HepG2 (cell line): ENCODE results near the gene LMNA. TPM values are rescaled to one million over a fixed set of nuclear protein-coding genes. Genes with fewer than 3 reads are reported as not detected.

Experiments
- ATAC-seq: fragments of 200-7000 bp; cut with Tn5 transposase; 3 replicates; pipeline ENCODE4 v1.9.1; 2020; ENCODE audit warnings: mild to moderate bottlenecking, moderate library complexity
- BruUV-seq: library from RNA; stranded (reverse); fragments of 400-500 nt; replicated peaks from 2 replicates; lab custom pipeline; 2021; lab: Mats Ljungman, UMichigan
- CTCF ChIA-PET: fragments of 300-600 bp; formaldehyde crosslinking; extraction: SDS; loops from one replicate; lab custom pipeline; 2021; ENCODE audit warnings: low total read pairs, inconsistent platforms, low intra/inter-chr PET ratio; lab: Yijun Ruan, JAX
- POLR2A ChIA-PET: fragments of 350-600 bp; sonication (Branson Sonifier 250); formaldehyde crosslinking; loops from one replicate; lab custom pipeline; 2020; ENCODE audit warnings: antibody characterized with exemption, inconsistent platforms; lab: Yijun Ruan, JAX
- DNase-seq: peaks from one replicate; pipeline ENCODE4 v3.0.0-alpha.2; 2015; ENCODE audit warnings: low spot score
- FAIRE-seq: peaks from 3 replicates; lab custom pipeline; 2011; peaks lifted over from hg19 to GRCh38; lab: Jason Lieb, UNC
- H2AFZ ChIP-seq: one replicate; pipeline ENCODE4 v1.6.1; 2011; ENCODE audit warnings: low read length, inconsistent platforms
- H3K27ac ChIP-seq: fragments of 300-600 bp; 3 replicates; pipeline ENCODE4 v1.8.0; 2011; ENCODE audit warnings: mixed run types, mild to moderate bottlenecking, mixed read lengths, low read length, inconsistent platforms; ENCODE audit not compliant: insufficient read depth; ENCODE audit errors: extremely low read length
- H3K27me3 ChIP-seq, 2 experiments: fragments of 200-600 bp in 1 of 2; 2 replicates in 1 of 2; 3 replicates in 1 of 2; pipeline versions ENCODE4 v1.6.0 to v1.8.0; 2011; ENCODE audit warnings: low read length in 2 of 2, mild to moderate bottlenecking in 2 of 2, moderate library complexity in 2 of 2, inconsistent platforms in 1 of 2; ENCODE audit not compliant: insufficient read depth in 2 of 2, control insufficient read depth in 1 of 2
- H3K36me3 ChIP-seq, 2 experiments: fragments of 200-600 bp in 1 of 2; replicated peaks in 1 of 2; 2 replicates in 1 of 2; 3 replicates in 1 of 2; pipeline versions ENCODE4 v1.5.1 to v1.8.0; 2011; ENCODE audit warnings: low read length in 2 of 2, inconsistent platforms in 1 of 2; ENCODE audit not compliant: insufficient read depth in 2 of 2, control insufficient read depth in 1 of 2
- H3K4me1 ChIP-seq: 2 replicates; pipeline ENCODE4 v1.5.1; 2012; ENCODE audit warnings: low read length, inconsistent platforms; ENCODE audit not compliant: insufficient read depth
- H3K4me2 ChIP-seq: 2 replicates; pipeline ENCODE4 v1.6.0; 2011; ENCODE audit warnings: low read depth, low read length, inconsistent platforms
- H3K4me3 ChIP-seq, 3 experiments: fragments of 200-600 bp in 1 of 3; sonication (generic), shearing (Covaris generic) in 1 of 3; replicated peaks in 1 of 3; 2 replicates each; pipeline ENCODE4 v1.5.1; 2011 to 2016; ENCODE audit warnings: low read length in 3 of 3, inconsistent platforms in 2 of 3, low read depth in 2 of 3, mild to moderate bottlenecking in 2 of 3, control low read depth in 1 of 3, mixed read lengths in 1 of 3; ENCODE audit not compliant: insufficient read depth in 1 of 3
- H3K79me2 ChIP-seq: one replicate; pipeline ENCODE4 v1.6.1; 2011; ENCODE audit warnings: low read length, inconsistent platforms; ENCODE audit not compliant: insufficient read depth
- H3K9ac ChIP-seq: 2 replicates; pipeline ENCODE4 v1.6.0; 2011; ENCODE audit warnings: mild to moderate bottlenecking, low read depth, low read length, inconsistent platforms; ENCODE audit not compliant: insufficient read depth
- H3K9me3 ChIP-seq: 2 replicates; pipeline ENCODE4 v1.5.1; 2012; ENCODE audit warnings: mild to moderate bottlenecking, low read length
- H4K20me1 ChIP-seq: 2 replicates; pipeline ENCODE4 v1.6.0; 2011; ENCODE audit warnings: inconsistent platforms, mild to moderate bottlenecking, low read length, moderate library complexity; ENCODE audit not compliant: insufficient read depth
- CAMTA2 ChIP-seq: sonication (generic); formaldehyde crosslinking; IDR thresholded peaks from 2 replicates; pipeline ENCODE4 v1.4.0; 2020; ENCODE audit warnings: mild to moderate bottlenecking, missing genetic modification reagents, borderline replicate concordance
- DPF2 ChIP-seq: sonication (generic); formaldehyde crosslinking; IDR thresholded peaks from 2 replicates; pipeline ENCODE4 v1.4.0; 2020; ENCODE audit warnings: mild to moderate bottlenecking, low read depth, missing genetic modification reagents, borderline replicate concordance
- RELA ChIP-seq: sonication (generic); formaldehyde crosslinking; IDR thresholded peaks from 2 replicates; pipeline ENCODE4 v1.4.0; 2020; ENCODE audit warnings: missing genetic modification reagents
- SOX5 ChIP-seq: IDR thresholded peaks from 2 replicates; pipeline ENCODE4 v1.6.1; 2016; ENCODE audit warnings: borderline replicate concordance
- SPEN ChIP-seq: sonication (generic); formaldehyde crosslinking; IDR thresholded peaks from 2 replicates; pipeline ENCODE4 v1.5.1; 2020; ENCODE audit warnings: low read depth, mild to moderate bottlenecking, missing genetic modification reagents
- SRSF1 ChIP-seq: fragments of 200-400 bp; formaldehyde crosslinking; optimal IDR thresholded peaks from 2 replicates; pipeline ENCODE3; 2017; ENCODE audit warnings: mild to moderate bottlenecking, low read depth, low read length, moderate library complexity
- TBL1XR1 ChIP-seq: fragments of 150-350 bp; IDR thresholded peaks from 2 replicates; pipeline ENCODE4 v1.6.1; 2014; ENCODE audit warnings: borderline replicate concordance, low read length; ENCODE audit not compliant: partially characterized antibody
- ZNF30 ChIP-seq: sonication (generic); formaldehyde crosslinking; IDR thresholded peaks from 2 replicates; pipeline ENCODE4 v1.5.0; 2020; ENCODE audit warnings: mild to moderate bottlenecking, missing genetic modification reagents
- ZNF460 ChIP-seq: sonication (generic); formaldehyde crosslinking; IDR thresholded peaks from 2 replicates; pipeline ENCODE4 v1.5.1; 2020; ENCODE audit warnings: missing genetic modification reagents, mild to moderate bottlenecking, borderline replicate concordance
- WGBS: methylation state at CpG from one replicate; pipeline ENCODE4 v1.1.6; 2017; ENCODE audit warnings: low lambda C conversion rate; 5-methylcytosine and 5-hydroxymethylcytosine counted together
- in situ Hi-C: cut with HindIII; loops from 2 replicates; pipeline ENCODE4 v1.10.0; 2017; ENCODE audit warnings: low pct_unique_long_range_greater_than_20kb; ENCODE audit not compliant: extremely low pct_ligation_motif_present
- intact Hi-C: fragments of 100-400 bp; cut with micrococcal nuclease; formaldehyde crosslinking; loops from one replicate; pipeline ENCODE4 v1.10.0; 2022; ENCODE audit not compliant: unreplicated experiment
- polyA plus RNA-seq, 8 experiments: library from polyadenylated mRNA; depleted of rRNA in 3 of 8; stranded (reverse) in 7 of 8; unstranded in 1 of 8; fragments of >200 nt; fragmentation: Illumina TruSeq in 4 of 8; extraction: Trizol in 4 of 8; gene quantifications; 2 replicates each; pipeline versions ENCODE4 v1.2.1 to v1.2.3, GENCODE V29; 2011 to 2016; ENCODE audit warnings: low read depth in 4 of 8, missing spikeins in 1 of 8, mixed read lengths in 1 of 8; ENCODE audit not compliant: insufficient read depth in 1 of 8
- total RNA-seq, 5 experiments: library from RNA; depleted of rRNA; stranded (reverse); fragments of >200 nt; fragmentation: Illumina TruSeq; extraction: Trizol; gene quantifications; 2 replicates each; pipeline ENCODE4 v1.2.3, GENCODE V29; 2016; ENCODE audit warnings: low read depth in 1 of 5
- TF ChIP-seq, protein P1 (sequence below): sonication (generic); formaldehyde crosslinking; IDR thresholded peaks from 2 replicates; pipeline ENCODE4 v1.4.0; 2020; ENCODE audit warnings: missing genetic modification reagents, borderline replicate concordance
- TF ChIP-seq, protein P2 (sequence below): sonication (generic); formaldehyde crosslinking; IDR thresholded peaks from 2 replicates; pipeline ENCODE4 v1.5.0; 2020; ENCODE audit warnings: mild to moderate bottlenecking, missing genetic modification reagents
- TF ChIP-seq, protein P3 (sequence below): sonication (generic); formaldehyde crosslinking; IDR thresholded peaks from 2 replicates; pipeline ENCODE4 v1.4.0; 2020; ENCODE audit warnings: missing genetic modification reagents

Gene LMNA
- total and polyA plus RNA-seq, 2 of the 13 experiments (the other 11 are each of a cell fraction or from before 2014, with no cell fraction given): 107 to 225 TPM

DNA sequence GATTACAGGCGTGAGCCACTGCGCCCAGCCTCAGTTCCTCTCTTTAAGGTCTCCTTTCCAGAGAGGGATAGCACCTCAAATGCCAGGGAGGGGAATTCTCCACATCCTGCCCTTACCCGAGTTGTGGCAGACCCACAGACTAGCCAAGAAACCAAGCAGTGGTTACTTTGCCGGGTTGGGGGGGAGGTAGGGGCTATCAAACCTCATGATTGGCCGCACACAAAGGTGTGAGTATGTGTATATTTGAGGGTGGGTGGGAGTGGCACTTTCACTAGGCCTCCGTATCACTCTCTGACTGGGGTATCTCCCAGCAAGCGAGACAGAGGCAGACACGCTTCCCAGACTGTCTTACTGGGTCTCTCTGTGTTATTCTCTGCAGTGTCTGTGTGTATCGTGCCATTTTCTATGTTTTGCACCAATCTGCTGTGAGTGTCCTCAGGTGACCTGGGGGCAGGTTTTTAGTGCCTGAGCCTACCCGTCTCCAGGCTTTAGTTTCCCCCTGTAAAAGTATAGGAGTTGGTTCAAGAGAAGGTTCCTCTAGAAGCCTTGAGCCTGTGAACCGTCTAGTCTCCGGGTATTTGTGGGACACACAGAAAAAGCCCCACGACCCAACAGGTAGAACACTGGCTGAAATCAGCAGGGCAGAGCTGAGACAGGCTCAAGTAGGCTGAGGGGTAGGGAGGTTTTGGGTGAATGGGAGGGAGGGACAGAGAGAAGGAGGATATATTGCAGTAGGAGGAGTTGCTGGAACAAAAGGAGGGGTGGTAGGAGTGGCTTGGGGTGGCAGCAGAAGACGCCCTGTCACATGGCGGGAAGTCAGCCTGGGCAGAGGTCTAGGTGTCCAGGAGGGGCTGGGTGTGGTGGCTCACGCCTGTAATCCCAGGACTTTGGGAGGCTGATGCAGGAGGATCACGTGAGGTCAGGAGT, 10.3 kb downstream of the LMNA start:
- WGBS: 92% methylated on average over 17 of the region's 17 CpGs
- Histone ChIP-seq H3K79me2 (peaks cover 95% of the 10 kb centered on the region), H4K20me1 (peaks cover 2% of the 10 kb centered on the region; the same call in 1 of the 2 replicates), H3K4me3 (no peak overlapping the region), H2AFZ (no peak overlapping the region), H3K36me3 (peaks cover 3 to 19% of the 10 kb centered on the region in 2 experiments; a peak in 4 of 5 replicates), H3K9me3 (no peaks in the 10 kb centered on the region), H3K27ac (peak overlapping the region; percentile 37), H3K27me3 (no peaks in the 10 kb centered on the region), H3K4me2 (peak overlapping the region; percentile 18; the same call in 1 of the 2 replicates), H3K9ac (peak overlapping the region; percentile 25), H3K4me1 (peaks cover 100% of the 10 kb centered on the region)
- DNase-seq (no peak), FAIRE-seq (no peak), ATAC-seq (no peak)
- in situ Hi-C loops: no loop called here
- POLR2A ChIA-PET: interaction anchor here (1.5 to 6.0 kb wide), 3 partner anchors 11 to 27 kb away, joined by 3 to 84 read pairs (median 34); partner anchors contain the start of gene LMNA
- intact Hi-C loops: no loop called here
- TF ChIP-seq SOX5 (CRISPR knock-in tag) (no peak), TBL1XR1 (no peak), SRSF1 (no peak), CAMTA2 (no peak), ZNF30 (CRISPR knock-in tag) (no peak), DPF2 (CRISPR knock-in tag) (no peak), RELA (CRISPR knock-in tag) (no peak), ZNF460 (CRISPR knock-in tag) (peak; percentile 14; the same call in 1 of the 2 replicates), SPEN (CRISPR knock-in tag) (no peak)
- TF ChIP-seq, protein P1, sequence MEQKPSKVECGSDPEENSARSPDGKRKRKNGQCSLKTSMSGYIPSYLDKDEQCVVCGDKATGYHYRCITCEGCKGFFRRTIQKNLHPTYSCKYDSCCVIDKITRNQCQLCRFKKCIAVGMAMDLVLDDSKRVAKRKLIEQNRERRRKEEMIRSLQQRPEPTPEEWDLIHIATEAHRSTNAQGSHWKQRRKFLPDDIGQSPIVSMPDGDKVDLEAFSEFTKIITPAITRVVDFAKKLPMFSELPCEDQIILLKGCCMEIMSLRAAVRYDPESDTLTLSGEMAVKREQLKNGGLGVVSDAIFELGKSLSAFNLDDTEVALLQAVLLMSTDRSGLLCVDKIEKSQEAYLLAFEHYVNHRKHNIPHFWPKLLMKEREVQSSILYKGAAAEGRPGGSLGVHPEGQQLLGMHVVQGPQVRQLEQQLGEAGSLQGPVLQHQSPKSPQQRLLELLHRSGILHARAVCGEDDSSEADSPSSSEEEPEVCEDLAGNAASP (CRISPR knock-in tag): peak; percentile 62; the same call in 1 of the 2 replicates
- TF ChIP-seq, protein P2, sequence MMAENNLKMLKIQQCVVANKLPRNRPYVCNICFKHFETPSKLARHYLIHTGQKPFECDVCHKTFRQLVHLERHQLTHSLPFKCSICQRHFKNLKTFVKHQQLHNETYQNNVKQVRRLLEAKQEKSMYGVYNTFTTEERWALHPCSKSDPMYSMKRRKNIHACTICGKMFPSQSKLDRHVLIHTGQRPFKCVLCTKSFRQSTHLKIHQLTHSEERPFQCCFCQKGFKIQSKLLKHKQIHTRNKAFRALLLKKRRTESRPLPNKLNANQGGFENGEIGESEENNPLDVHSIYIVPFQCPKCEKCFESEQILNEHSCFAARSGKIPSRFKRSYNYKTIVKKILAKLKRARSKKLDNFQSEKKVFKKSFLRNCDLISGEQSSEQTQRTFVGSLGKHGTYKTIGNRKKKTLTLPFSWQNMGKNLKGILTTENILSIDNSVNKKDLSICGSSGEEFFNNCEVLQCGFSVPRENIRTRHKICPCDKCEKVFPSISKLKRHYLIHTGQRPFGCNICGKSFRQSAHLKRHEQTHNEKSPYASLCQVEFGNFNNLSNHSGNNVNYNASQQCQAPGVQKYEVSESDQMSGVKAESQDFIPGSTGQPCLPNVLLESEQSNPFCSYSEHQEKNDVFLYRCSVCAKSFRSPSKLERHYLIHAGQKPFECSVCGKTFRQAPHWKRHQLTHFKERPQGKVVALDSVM (CRISPR knock-in tag): 0 out of 2 replicates have a peak, but pooled peaks have one; percentile 26
- TF ChIP-seq, protein P3, sequence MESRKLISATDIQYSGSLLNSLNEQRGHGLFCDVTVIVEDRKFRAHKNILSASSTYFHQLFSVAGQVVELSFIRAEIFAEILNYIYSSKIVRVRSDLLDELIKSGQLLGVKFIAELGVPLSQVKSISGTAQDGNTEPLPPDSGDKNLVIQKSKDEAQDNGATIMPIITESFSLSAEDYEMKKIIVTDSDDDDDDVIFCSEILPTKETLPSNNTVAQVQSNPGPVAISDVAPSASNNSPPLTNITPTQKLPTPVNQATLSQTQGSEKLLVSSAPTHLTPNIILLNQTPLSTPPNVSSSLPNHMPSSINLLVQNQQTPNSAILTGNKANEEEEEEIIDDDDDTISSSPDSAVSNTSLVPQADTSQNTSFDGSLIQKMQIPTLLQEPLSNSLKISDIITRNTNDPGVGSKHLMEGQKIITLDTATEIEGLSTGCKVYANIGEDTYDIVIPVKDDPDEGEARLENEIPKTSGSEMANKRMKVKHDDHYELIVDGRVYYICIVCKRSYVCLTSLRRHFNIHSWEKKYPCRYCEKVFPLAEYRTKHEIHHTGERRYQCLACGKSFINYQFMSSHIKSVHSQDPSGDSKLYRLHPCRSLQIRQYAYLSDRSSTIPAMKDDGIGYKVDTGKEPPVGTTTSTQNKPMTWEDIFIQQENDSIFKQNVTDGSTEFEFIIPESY: peak; percentile 49; the same call in 1 of the 2 replicates
- no TSS peak for BruUV-seq
- CTCF ChIA-PET: no interaction called here
